Epithelial cell of proximal tubule (primary cell): Measurements from ENCODE around the gene C2orf72. TPM values are rescaled to one million over a fixed set of nuclear protein-coding genes. Genes with fewer than 3 reads are reported as not detected.

Experiments
- DNase-seq: peaks from one replicate; pipeline ENCODE4 v3.0.0-alpha.2; 2011; ENCODE audit warnings: low read depth
- H3K4me3 ChIP-seq: 2 replicates; pipeline ENCODE4 v1.5.1; 2011; ENCODE audit warnings: low read depth, mild to moderate bottlenecking, low read length
- total RNA-seq: library from RNA; depleted of rRNA; stranded (reverse); fragments of >200 nt; gene quantifications from 2 replicates; pipeline ENCODE4 v1.2.3, GENCODE V29; 2015
- TF ChIP-seq, protein P1 (sequence below): conservative IDR thresholded peaks from 2 replicates; pipeline ENCODE4 v1.5.1; 2012; ENCODE audit warnings: low read depth, mild to moderate bottlenecking, low read length

C2orf72 gene
- total RNA-seq, 1 donor from 2014 or later, result 3.8 TPM

DNA sequence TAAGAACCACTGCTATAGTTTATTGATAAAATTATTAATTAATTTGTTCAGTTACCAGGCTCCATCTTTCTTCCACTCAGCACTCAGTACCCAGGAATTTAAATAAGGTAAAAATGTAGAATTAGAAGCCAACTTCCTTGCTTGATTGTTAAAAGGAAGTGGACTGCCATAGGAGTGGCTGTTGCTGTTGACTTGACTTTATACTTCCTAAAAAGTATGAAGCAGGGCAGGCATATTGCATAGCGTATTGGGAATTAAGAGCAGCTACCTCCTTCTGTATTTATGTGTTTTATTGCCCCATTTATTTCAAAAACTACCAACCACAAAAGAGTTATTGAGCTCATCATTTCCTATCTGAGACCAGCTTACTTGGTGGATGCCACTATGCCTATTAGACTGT, 47.2 kb downstream of the C2orf72 start:
- DNase-seq, result no peak
- H3K4me3 ChIP-seq, result no peak overlapping the region
- TF ChIP-seq, protein P1, sequence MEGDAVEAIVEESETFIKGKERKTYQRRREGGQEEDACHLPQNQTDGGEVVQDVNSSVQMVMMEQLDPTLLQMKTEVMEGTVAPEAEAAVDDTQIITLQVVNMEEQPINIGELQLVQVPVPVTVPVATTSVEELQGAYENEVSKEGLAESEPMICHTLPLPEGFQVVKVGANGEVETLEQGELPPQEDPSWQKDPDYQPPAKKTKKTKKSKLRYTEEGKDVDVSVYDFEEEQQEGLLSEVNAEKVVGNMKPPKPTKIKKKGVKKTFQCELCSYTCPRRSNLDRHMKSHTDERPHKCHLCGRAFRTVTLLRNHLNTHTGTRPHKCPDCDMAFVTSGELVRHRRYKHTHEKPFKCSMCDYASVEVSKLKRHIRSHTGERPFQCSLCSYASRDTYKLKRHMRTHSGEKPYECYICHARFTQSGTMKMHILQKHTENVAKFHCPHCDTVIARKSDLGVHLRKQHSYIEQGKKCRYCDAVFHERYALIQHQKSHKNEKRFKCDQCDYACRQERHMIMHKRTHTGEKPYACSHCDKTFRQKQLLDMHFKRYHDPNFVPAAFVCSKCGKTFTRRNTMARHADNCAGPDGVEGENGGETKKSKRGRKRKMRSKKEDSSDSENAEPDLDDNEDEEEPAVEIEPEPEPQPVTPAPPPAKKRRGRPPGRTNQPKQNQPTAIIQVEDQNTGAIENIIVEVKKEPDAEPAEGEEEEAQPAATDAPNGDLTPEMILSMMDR, result no peak

DNA sequence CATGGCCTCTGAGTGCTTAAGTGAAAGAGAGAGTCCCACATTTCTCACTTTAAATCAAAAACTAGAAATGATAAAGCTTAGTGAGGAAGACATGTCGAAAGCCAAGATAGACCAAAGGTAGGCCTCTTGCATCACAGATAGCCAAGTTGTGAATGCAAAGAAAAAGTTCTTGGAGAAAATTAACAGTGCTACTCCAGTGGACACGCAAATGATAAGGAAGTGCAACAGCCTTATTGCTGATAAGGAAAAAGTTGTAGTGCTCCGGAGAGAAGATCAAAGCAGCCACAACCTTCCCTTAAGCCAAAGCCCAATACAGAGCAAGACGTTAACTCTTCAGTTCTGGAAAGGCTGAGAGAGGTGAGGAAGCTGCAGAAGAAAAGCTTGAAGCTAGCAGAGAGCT, 51.4 kb downstream of the C2orf72 start:
- TF ChIP-seq, protein P1, result no peak
- no peak for DNase-seq
- H3K4me3 ChIP-seq, result no peak overlapping the region

DNA sequence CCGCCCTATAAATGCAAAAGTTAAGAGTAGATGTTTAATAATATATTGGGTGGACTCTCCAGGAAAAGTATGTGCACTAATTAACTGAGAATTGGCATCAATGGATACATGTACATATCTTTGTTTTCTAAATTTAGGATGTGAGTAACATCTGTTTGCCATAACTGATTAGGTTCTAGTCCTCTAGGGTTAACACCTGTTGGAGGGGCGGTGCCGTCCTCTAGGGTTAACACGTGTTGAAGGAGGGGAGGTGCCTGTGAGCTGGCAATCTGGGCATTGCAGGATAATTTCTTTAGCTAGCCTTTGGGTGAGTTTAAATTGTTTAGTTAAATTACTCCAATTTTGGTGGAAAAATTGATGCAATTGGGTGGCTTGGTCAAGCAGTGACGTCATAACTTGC, 56.6 kb downstream of the C2orf72 start:
- TF ChIP-seq, protein P1, result no peak
- no peak for DNase-seq
- H3K4me3 ChIP-seq, result no peak overlapping the region

DNA sequence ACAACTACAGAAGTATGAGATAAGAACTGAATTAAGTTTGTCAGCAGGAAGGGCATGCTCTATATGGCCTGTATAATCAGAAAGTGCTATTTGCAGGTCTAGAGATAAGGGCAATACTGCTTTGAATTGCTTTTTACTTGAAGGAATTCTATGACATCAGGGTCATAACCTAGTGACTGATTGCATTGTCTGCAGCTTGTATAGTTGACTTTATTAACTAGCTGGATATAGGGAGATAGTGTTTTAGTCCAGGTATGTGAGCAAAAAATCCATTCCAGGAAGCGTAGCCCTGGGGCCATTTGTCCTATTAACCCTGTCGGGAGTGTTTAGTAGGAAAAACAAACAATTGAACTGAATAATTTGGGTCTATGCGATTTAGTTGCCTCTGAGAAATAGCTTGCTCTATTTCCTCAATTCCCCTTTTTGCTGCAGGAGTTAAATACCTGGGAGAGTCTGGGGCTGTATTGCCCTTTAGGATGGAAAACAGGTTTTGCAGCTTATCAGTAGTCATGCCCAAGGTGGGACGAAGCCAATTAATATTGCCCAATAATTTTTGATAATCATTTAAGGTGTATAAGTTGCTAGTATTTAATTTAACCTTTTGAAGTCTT, 57.5 kb downstream of the C2orf72 start:
- H3K4me3 ChIP-seq, result no peak overlapping the region
- TF ChIP-seq, protein P1, result no peak
- no peak for DNase-seq

Other genes with a start within 250 kb of the C2orf72 start
- 120 and 169 TPM in 2 replicates for gene ITM2C, start 172.6 kb upstream of the C2orf72 start, total RNA-seq
- gene GPR55, start 112.3 kb upstream of the C2orf72 start, total RNA-seq, result not detected in 2 replicates
- not detected in 2 replicates for gene SPATA3, start 41.4 kb upstream of the C2orf72 start, total RNA-seq
- gene PSMD1, start 19.3 kb downstream of the C2orf72 start, total RNA-seq, result 87.3 and 128 TPM in 2 replicates
- gene HTR2B, start 87.5 kb downstream of the C2orf72 start, total RNA-seq, result not detected in 2 replicates
- 12.6 and 21.3 TPM in 2 replicates for gene ARMC9, start 161.1 kb downstream of the C2orf72 start, total RNA-seq